Measurements from ENCODE around the gene SMIM15.

SMIM15 gene

DNA sequence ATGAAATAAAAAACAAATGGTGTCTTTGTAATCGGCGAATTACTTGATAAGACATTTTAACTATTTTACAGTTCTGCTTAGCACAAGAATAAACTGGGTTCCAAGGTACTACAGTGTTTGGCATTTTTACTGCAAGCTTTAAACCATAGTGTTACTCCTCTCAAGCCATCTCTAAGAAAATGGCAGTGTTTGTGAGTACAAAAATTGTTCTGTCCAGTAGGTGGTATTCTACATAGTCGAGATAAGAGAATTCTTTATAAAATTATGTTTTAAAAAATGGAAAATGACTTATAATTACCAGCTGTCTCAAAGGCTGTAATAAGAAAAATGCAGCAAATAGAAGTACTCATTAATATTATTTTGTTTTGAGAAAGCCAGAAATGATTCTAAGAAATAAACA, 3.2 kb downstream of the SMIM15 start:
- no peak for DNase-seq

DNA sequence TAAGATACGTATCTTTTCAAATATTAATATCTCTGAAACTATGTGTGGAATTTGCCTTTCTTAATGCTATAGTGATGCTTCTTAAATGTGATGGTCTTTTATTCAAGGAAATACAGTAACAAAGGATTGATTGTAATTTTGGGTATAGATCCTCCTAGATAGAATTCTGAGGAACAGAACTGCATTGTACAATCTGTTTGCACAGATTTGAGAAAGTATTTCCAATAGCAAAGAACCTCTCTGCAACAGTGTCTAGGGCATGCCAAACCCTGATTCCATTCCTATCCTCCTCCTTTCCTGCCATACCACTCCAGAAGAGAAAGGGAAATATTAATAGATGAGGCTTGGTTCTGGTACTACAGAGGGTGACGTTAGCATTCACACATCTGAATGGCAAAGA, 10.4 kb downstream of the SMIM15 start:
- no peak for DNase-seq

DNA sequence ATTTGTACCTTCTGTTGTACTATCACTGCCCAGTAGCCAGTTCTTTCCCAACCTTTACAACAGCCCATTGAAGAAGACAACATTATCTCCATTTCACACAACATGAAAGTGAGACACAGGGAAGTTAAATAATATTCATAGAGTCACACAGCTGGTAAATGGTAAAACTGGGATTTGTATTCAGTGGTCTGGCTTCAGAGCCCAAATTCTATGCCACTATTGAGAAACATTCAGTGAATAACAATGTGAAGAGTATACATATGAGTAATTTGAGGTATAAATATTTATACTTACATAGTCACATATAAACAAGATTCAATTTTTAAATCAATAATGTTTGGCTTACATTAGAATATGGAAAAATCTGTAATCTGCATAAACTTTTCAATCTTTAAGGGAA, 13.8 kb downstream of the SMIM15 start:
- DNase-seq: no peak

DNA sequence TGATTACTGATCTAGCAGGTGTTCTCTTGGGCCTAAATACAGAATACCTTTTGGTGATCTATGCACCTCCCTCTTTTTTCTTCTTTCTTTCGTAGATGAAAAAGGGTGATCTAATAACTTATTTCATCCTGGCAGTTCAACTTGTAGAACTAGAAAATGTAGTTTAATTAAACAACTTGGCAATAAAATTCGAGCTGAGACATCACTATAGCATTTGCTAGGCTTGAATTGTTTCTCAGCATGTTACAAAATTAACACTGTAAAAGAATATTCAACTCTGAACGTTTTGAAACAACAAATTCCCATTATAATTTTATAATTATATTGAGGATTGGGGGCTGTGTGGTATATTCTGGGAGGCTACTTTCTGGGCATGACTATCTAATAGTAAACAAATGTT, 19.5 kb downstream of the SMIM15 start:
- no peak for DNase-seq

DNA sequence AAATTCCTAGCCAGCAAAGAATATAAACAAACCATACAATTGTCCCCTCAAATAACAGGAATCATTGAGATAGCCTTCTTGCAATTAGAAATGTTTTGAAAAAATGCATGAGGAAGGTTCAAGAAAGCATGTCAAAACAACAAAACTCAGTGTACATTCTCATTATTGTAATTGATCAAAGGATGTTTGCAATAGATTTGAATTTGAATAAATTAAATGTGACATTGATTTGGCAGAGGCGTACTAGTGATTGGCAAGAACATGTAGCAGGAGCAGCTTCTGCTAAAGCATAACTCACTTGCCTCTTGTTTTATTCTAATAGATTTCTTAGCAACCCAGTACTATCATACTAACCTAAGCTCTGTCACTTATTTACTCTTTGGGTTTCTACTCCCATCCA, 19.9 kb downstream of the SMIM15 start:
- no peak for DNase-seq

DNA sequence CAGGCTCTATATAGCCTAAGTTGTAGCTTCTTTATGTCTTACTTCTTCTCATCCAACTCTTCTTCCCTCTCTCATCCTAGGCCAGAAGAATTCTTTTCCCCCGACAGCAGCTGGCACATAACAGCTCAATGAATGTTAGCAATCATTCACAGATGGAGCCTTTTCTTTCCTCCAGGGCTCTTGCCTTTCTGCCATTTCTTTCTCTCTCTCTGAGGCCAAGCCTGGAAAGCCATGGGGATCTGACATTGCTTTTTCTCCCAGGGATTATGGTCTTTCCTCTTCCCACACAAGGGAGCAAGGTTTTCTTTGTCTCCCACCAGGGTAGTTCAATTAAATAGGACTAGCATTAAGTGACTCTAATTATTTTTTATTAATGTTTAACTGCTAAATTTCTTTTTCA, 20.5 kb downstream of the SMIM15 start:
- DNase-seq: no peak

DNA sequence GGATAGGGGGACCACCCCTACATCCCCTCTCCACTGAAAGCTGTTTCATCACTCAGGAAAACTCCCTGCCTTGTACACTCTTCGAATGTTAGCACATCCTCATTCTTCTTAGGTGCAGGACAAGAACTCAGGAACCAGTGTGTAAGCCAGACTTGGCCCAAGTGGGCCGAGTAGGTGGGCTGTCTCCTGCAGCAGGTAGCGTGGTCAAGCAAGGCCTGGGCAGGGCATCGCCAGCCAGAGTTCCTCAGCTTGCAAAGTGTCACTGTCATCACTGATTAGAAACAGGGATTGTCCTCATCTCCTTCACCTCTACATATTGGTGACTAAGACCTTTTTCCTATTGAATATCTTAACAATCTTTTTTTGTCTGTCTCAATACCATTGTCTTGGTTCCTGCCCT, 22.3 kb downstream of the SMIM15 start:
- DNase-seq: no peak

DNA sequence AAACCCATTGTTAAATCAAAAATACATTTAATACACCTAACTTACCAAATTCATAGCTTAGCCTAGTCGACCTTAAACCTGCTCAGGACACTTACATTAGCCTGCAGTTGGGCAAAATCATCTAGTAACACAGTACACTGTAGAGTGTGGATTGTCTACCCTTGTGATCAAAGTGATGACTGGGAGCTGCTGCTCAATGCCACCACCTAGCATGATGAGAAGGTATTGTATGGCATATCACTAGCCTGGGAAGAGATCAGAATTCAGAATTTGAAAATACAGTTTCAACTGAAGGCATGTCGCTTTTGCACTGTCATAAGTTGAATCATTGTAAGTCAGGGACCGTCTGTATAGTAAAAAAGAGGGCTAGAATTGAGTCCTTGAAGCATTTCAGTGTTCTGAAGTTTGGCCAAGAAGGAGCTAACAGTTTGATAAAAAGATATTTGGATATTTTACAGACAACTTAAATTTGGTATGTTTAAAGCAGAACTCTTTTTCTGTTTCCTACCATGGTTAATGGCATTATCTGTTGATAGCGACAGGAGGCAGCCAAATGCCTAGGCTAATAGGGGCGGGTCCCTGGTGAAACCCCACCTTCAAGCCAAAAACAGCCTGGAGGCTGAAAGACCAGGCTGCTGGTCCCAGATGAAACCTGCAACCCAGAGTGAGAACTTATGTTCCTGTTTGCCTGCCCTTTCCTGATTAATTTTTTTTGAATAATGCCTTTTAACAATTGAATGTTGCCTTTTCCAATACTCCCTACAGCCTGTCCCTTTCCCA, 23.0 kb downstream of the SMIM15 start:
- DNase-seq: no peak

DNA sequence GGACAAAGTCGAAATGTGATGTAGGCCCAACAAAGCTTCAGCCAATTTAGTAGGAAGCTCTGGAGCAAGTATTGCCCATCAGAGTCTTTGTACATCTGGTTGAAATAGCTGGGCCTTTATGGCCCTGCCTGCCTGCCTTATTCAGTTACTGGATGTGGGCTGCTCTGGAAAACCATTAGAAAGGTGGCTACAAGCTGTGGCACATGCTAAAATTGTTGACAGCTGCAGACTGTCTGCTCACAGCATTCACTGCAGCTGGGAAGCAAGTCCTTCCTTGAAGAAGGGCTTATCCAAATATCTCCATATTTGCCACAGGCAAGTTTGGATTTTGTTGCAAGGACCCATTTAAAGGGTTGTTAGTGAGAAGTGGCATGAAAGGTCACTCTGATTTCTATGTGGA, 24.4 kb downstream of the SMIM15 start:
- DNase-seq: no peak

DNA sequence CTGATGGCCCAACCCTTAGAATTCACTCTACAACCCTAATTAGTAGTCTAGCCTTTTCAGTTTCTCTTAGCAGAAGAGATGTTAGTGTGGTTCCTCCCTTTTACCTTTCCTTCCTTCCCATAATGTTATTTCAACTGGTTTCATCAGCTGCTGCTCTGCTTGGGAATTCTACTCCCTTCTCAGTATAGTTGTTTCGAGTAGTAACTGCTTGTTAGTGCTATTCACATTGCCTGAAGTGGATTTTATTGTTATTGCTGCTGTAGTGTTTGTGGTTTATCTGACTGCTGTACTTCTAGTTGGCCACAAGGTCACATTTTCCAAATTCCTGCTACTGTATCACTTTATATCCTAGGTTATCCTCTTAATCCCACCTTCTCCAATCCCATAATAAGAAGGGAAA, 29.7 kb downstream of the SMIM15 start:
- DNase-seq: no peak

DNA sequence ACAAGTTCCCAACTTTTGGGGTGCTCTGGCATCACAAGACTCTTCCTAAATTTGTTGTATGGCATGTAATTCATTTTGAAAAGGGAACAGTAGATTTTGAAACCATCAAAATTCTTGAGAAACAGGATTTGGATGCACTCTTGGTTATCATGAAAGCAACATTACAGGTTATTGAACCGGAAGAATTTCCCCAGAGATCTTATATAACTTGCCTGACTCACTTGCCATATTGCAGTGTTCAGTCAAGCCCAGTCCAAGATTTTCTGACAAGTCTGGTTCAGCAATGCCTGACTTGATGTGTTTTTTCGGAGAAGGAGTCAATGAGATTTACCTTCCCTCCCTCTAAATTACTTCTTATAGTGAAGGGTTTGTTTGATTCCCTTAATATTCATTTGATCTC, 32.0 kb downstream of the SMIM15 start:
- no peak for DNase-seq

DNA sequence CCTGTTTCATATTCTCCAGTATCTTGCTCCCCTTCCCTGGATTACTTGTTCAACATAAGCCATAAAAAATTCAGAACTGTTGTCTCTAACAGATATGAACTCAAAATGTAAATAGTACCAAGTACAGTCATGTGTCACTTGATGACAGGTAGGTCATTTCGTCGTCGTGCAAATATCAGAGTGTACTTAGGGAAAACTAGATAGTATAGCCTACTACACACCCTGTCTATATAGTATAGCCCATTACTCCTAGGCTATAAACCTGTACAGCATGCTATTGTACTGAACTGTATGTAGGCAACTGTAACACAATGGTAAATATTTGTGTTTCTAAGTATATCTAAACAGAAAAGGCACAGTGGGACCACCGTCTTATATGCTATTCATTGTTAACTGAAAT, 39.1 kb downstream of the SMIM15 start:
- no peak for DNase-seq

DNA sequence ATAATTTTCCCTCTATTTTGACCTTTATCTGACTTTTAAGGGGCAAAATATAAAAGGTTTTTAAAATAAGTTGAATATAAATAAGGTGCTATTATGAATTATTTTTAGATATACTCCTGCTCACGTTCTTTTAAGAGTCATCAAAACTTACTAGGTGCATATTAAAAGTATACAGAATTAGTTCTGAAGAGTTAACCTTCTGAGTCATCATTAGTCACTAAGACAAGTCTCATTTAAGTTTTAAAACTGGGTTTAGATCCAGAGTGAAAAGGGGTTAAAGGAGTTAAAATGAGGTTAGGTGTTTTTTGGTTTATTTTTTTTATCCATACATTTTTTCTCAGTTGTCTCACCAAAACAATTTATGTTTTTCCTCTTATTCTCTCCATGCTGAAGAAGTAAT, 41.7 kb downstream of the SMIM15 start:
- DNase-seq: no peak

DNA sequence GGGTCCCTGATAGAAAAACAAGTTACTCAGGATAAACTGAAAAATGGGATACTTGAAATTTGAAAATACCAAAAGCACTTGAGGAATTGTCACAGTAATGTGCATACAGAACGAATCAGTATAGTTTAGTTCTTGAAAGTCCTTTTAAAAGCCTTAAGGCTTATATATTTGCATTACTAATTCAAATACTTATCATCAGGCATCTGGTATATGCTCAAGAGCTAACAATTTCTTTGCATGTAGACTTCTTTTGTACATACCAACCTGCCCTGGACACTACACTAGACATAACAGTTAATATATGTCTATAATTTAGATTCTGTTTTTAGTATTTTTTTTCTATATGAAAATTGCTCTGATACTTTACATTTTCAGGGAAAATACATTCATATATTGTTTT, 43.2 kb downstream of the SMIM15 start:
- DNase-seq: no peak

DNA sequence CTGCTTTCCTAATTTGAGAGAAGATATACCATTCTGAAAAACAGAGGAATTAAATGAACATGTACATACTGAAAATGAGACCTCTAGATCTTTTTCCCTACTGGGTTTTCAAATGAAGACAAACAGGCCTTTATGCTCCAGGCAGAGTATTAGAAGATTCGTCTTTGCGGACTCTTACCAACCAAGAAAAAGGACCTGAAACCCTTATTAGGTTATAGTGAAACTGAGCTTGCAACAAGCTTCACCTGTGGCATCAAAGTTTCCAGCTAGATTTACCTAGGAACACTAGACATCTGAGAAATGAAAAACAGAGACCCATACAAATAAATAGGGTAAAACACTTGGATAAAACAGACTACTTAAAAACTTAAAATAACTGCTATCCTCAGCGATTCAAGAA, 46.3 kb downstream of the SMIM15 start:
- no peak for DNase-seq

DNA sequence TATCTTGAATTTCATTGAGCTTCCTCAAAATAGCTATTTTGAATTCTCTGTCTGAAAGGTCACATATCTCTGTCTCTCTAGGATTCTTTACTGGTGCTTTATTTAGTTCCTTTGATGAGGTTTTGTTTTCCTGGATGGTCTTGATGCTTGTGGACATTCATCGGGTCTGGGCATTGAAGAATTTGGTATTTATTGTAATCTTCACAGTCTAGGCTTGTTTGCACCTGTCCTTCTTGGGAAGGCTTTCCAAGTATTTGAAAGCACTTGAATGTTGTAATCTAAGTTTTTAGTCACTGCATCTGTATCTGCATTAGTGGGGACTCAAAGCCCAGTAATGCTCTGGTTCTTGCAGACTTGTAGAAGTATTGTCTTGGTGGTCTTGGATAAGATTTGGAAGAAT, 47.8 kb downstream of the SMIM15 start:
- DNase-seq: no peak
